Mesothelial cell of epicardium (in vitro differentiated cells): ENCODE data around the gene ATM. TPM values are rescaled to one million over a fixed set of nuclear protein-coding genes. Genes with fewer than 3 reads are reported as not detected.

Experiments used
- DNase-seq, 2 experiments: peaks; one replicate each; pipeline ENCODE4 v3.0.0; 2021; ENCODE audit warnings: low spot score in 2 of 2; ENCODE audit not compliant: unreplicated experiment in 2 of 2
- H3K27ac Mint-ChIP-seq: 2 replicates; pipeline ENCODE4 v1.8.0; 2021; ENCODE audit warnings: mixed read lengths
- H3K27me3 Mint-ChIP-seq: 2 replicates; pipeline ENCODE4 v1.8.0; 2021; ENCODE audit warnings: low read depth, mixed read lengths
- H3K36me3 Mint-ChIP-seq: 2 replicates; pipeline ENCODE4 v1.8.0; 2021; ENCODE audit warnings: mixed read lengths
- H3K4me1 Mint-ChIP-seq: 2 replicates; pipeline ENCODE4 v1.8.0; 2021; ENCODE audit warnings: mixed read lengths
- H3K4me3 Mint-ChIP-seq: 2 replicates; pipeline ENCODE4 v1.8.0; 2021; ENCODE audit warnings: mild to moderate bottlenecking, moderate library complexity, mixed read lengths
- H3K9me3 Mint-ChIP-seq: 2 replicates; pipeline ENCODE4 v1.8.0; 2021; ENCODE audit warnings: mixed read lengths
- CTCF ChIP-seq: fragments of 200-600 bp; sonication (generic); IDR thresholded peaks from one replicate; pipeline ENCODE4 v1.5.0; 2021; ENCODE audit warnings: antibody characterized with exemption; ENCODE audit not compliant: unreplicated experiment
- total RNA-seq: library from RNA; stranded (reverse); gene quantifications from 3 replicates; pipeline ENCODE4 v1.2.1, GENCODE V29; 2021

ATM gene
- total RNA-seq, 1 donor from 2014 or later, result 78.0 TPM

GRCh38 chr11:108341654-108342053, 118.8 kb downstream of the ATM start:
- H3K4me3 Mint-ChIP-seq, result no peak overlapping the region
- peaks cover 23% of the 10 kb centered on the region for H3K36me3 Mint-ChIP-seq
- peaks cover 4% of the 10 kb centered on the region for H3K4me1 Mint-ChIP-seq
- H3K9me3 Mint-ChIP-seq, result no peaks in the 10 kb centered on the region
- no peak for DNase-seq
- H3K27me3 Mint-ChIP-seq, result no peaks in the 10 kb centered on the region
- no peak overlapping the region for H3K27ac Mint-ChIP-seq
- no peak for TF ChIP-seq CTCF

- H3K9me3 Mint-ChIP-seq, result no peaks in the 10 kb centered on the region
- peaks cover 4% of the 10 kb centered on the region for H3K4me1 Mint-ChIP-seq
- H3K36me3 Mint-ChIP-seq, result peaks cover 16% of the 10 kb centered on the region
- H3K27me3 Mint-ChIP-seq, result no peaks in the 10 kb centered on the region
- H3K4me3 Mint-ChIP-seq, result no peak overlapping the region
- DNase-seq, result no peak
- no peak for TF ChIP-seq CTCF
- H3K27ac Mint-ChIP-seq, result no peak overlapping the region
Observed at GRCh38 chr11:108343714-108344113, 120.8 kb downstream of the ATM start.

GRCh38 chr11:108345767-108346166, 122.9 kb downstream of the ATM start:
- peaks cover 4% of the 10 kb centered on the region for H3K4me1 Mint-ChIP-seq
- no peak for TF ChIP-seq CTCF
- peaks cover 28% of the 10 kb centered on the region for H3K36me3 Mint-ChIP-seq
- no peak overlapping the region for H3K4me3 Mint-ChIP-seq
- no peaks in the 10 kb centered on the region for H3K27me3 Mint-ChIP-seq
- H3K9me3 Mint-ChIP-seq, result no peaks in the 10 kb centered on the region
- no peak for DNase-seq
- H3K27ac Mint-ChIP-seq, result no peak overlapping the region

- Mint-ChIP-seq H3K36me3 (peaks cover 30% of the 10 kb centered on the region), H3K4me3 (no peak overlapping the region), H3K27me3 (no peaks in the 10 kb centered on the region)
Observed at GRCh38 chr11:108346451-108346850, 123.6 kb downstream of the ATM start.

GRCh38 chr11:108351468-108351867, 128.6 kb downstream of the ATM start:
- H3K36me3 Mint-ChIP-seq, result peaks cover 55% of the 10 kb centered on the region
- H3K9me3 Mint-ChIP-seq, result no peaks in the 10 kb centered on the region
- no peaks in the 10 kb centered on the region for H3K27me3 Mint-ChIP-seq
- TF ChIP-seq CTCF, result no peak
- no peak for DNase-seq
- no peak overlapping the region for H3K27ac Mint-ChIP-seq
- H3K4me1 Mint-ChIP-seq, result no peaks in the 10 kb centered on the region
- H3K4me3 Mint-ChIP-seq, result no peak overlapping the region

More at GRCh38 chr11:108346451-108346850, 123.6 kb downstream of the ATM start:
- DNase-seq, result no peak
- TF ChIP-seq CTCF, result no peak
- Mint-ChIP-seq H3K27ac (no peak overlapping the region), H3K4me1 (no peaks in the 10 kb centered on the region), H3K9me3 (no peaks in the 10 kb centered on the region)

GRCh38 chr11:108364159-108364558, 141.3 kb downstream of the ATM start:
- no peak for DNase-seq
- TF ChIP-seq CTCF, result no peak
- peaks cover 28% of the 10 kb centered on the region for H3K36me3 Mint-ChIP-seq
- H3K4me1 Mint-ChIP-seq, result no peaks in the 10 kb centered on the region
- no peaks in the 10 kb centered on the region for H3K27me3 Mint-ChIP-seq
- no peak overlapping the region for H3K4me3 Mint-ChIP-seq
- no peak overlapping the region for H3K27ac Mint-ChIP-seq
- H3K9me3 Mint-ChIP-seq, result peaks cover 9% of the 10 kb centered on the region
